ENCODE results near the gene ZSCAN20.

ZSCAN20 gene

DNA sequence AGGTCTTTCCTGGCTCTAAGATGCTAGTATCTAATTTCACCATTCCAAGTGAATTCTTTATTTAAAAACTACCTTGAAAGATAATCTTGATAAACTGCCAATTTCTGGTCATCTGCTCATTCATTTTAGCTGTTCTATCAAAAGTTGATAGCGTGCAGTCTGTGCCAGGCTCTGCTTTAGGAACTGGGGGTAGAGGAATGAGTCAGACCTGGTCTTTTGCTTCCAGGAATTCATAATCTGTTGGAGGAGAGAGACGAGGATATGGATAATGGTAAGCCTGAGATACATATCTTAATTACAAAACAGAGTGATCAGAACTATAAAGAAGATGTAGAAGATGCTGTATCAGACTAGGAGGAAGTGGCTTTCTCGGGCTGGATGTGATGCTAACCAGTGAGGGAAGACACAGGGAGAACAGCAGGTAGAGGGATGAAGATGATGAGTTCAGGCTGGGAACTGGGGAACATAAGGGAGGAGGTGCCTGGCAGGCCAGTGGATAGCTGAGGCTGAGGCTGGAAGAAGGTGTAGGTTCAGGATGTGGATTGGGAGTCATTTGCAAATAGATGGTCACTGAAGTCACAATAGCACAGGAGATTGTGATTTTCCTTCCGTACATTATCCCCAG is 29.3 kb upstream of the ZSCAN20 start:
- DNase-seq (ENCODE audit: low spot score): peak; percentile 30

DNA sequence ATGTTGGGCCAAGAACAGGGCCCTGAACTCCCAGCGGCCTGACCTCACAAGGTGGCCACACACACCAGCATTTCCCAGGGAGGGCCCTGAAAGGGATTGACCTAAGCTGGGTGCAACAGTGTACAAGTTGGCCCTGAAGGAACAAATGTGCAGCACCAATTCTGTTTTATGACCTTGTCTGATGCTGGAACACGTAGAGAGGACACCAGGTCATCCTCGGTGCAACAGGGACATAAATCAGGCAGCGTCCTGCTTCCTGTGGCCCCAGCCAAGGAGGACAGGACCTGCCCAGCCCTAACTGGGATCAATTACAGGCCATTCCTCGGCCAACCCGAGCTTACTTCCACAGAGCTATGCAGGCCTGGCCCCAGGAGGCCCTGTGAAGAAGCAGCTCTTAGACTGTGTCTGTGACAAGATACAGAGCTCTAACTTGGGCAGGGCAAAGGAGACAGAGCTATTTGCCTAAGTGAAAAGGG is 28.7 kb upstream of the ZSCAN20 start:
- peak; percentile 86 for DNase-seq (ENCODE audit: low spot score)

DNA sequence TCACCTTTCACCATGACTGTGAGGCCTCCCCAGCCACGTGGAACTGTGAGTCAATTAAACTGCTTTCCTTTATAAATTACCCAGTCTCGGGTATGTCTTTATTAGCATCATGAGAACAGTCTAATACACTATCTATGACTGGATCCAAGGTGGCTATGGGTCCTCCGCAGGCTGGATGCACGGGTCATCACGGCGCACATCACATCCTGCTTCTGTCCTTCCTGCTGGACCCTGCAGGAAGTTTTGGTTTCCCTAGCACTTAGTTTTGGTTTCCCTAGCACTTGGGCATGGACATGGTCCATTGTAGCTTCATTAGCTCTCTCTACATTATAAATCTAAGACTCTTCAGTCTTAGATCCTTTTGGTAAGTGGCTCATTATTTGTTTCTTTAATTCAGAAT is 27.3 kb upstream of the ZSCAN20 start:
- no peak for DNase-seq (ENCODE audit: low spot score)

DNA sequence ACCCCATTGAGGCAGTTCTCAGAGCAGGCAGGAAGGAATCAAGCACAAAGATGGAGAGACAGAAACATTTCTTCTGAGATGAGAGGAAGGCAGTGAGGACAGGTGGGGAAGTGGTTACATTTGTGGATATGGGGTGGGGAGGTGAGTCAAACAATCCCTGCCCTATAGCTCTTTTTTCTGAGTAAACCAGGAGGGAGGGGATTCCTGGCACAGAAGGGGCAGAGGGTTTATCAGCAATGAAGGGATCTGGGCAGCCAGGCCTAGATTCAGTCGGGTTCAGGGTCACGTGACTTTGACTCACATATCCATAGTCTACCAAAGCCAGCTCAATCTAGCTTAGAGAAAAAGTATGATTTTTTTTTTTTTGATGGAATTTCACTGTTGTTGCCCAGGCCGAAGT is 25.9 kb upstream of the ZSCAN20 start:
- DNase-seq (ENCODE audit: low spot score): no peak

DNA sequence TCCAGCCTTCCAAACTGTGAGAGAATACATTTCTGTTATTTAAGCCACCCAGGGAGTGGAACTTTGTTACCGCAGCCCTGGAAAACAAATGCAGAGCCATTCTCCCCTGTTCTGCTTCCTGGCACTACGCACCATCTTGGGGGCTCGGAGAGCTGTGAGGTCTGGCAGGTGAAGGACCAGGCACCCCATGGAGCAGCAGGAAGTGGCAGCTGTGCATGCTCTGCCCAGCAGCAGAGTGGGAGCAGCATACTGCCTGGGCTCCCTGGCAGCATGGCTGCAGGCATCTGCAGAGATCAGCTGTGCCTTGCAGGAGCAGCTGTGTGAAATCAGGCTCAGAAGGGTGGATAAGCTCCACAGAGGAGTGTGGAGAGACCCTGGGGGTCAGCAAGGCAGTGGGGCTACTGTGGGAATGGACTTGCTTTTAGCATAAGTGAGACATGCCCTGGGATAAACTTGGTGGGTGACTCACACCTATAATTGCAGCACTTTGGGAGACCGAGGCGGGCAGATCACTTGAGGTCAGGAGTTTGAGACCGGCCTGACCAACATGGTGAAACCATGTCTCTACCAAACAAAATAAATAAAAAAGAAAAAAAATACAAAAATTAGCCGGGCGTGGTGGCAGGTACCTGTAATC is 17.7 kb upstream of the ZSCAN20 start:
- no peak for DNase-seq (ENCODE audit: low spot score)

DNA sequence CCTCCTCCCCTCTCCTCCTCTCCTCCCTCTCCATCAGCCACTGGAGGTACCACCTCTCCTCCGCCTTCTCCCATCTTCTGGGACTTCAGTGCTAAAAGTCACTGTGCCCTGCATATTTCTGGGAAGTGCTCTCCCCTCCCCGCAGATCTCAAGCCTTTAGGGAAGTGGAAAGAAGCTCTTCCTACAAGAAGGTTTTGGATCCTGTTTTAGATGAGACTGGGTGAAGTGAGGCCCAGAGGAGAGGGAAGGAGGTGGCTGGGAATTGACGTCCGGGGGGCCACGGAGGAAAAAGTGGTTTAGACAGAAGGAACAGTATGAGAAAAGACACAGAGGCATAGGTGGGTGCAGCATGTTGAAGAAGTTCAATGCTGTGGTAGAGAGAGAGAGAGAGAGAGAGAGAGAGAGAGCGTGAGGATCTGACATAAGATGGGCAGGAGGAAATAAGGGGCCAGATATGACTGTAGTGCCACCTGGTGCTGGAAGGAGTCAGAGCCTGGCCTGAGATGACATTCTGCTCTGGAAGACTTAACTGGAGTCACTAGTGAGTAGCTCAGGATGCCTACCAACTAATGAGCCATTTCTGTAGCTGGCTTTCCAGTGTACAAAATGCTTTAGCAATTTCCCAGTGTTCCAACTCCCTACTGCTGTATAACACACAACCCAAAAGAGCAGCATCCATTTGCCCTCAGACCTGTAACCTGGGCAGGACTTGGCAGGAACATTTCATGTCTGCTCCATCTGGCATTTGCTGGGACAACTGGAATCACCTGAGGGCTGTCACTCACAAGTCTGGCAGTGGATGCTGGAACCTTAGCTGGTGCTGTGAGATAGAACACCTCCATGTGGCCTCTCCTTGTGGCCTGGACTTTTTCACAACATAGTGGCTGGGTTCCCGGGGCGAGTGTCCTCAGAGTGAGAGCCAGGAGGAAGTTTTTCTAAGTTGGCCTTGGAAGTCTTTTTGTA is 16.6 kb upstream of the ZSCAN20 start:
- DNase-seq (ENCODE audit: low spot score): peak; percentile 78

DNA sequence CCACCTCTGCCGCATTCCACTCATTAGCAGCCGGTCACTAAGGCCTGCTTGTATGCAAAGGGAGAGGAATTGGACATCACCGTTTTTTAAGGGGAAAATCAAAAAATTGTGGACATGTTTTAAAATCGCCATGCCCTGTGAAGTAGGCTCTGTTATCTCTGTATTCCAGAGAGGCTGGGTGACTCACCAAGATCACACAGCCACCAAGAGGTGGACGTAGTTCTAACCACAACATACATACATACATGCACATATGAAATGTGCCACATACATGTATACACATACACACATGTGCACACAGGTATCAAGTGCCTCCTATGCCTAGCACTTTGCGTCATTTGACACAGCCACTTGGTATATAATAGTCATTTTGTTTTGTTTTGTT is 16.0 kb upstream of the ZSCAN20 start:
- DNase-seq (ENCODE audit: low spot score): no peak

DNA sequence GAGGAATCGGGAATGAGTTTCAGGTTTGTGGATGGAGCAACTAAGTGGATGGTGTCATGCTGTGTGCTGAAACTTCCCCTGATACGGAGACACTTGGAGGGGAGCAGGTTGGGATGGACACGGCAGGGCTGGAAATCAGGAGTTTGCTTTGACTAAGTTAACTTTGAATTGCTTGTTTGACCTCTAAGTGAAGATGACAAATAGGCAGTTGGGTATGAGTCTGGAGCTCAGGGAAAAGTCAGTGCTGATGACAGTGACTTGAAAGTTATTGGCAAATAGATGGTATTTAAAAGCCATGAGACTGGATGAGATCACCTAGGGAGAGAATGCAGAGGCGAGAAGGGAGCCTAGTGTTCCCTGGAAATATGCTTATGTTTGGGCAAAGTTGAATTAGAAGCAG is 12.8 kb upstream of the ZSCAN20 start:
- no peak for DNase-seq (ENCODE audit: low spot score)

DNA sequence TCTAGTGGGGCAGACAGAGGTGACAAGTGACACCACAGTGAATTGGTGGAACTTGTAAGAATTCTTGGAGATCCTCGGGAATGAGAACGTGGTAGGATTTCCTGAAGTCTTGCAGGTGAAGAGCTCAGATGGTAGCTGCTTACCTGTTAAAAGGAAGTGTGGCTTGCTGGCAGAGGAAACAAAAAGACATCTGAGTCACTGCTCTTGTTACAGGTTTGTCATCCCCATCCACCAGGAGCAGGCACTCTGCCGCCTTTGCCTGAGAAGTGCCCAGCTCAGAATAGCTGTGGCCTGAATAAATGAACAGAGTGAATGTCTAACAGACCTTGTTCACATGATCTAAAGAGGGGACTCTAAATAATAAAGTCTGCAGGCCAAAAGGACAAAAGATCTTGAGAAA is 12.3 kb upstream of the ZSCAN20 start:
- DNase-seq (ENCODE audit: low spot score): no peak

DNA sequence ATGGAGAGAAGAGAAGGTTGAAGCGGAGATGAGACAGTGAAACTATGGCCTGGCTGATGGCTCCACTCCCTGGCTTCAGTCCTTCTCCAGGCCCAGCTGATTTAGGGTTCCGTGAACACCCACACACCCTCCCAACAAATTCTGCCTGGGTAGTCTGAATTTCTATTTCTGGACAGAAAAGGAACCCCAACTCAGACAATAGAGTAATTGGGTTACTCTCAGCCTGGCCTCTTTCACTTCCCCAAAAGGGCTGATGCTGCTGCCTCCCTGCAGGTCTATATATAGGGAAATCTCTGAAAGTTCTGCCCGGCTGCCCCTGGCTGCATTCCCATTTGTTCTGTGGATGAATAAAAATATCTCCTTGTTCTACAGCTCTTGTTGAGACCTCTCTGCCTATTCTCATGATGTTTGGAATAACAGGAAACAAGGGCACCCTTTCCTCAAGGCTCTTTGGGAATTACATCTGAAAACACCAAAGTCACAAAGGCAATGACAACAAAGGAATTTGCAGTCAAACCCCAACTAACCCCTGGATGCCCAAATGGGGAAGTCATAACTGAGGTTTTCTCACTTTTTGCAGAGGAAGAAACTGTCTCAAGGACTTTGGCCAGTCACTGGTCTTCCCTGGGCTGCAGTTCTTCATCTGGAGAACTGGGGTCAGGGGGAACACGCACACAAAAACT is 11.4 kb upstream of the ZSCAN20 start:
- no peak for DNase-seq (ENCODE audit: low spot score)

DNA sequence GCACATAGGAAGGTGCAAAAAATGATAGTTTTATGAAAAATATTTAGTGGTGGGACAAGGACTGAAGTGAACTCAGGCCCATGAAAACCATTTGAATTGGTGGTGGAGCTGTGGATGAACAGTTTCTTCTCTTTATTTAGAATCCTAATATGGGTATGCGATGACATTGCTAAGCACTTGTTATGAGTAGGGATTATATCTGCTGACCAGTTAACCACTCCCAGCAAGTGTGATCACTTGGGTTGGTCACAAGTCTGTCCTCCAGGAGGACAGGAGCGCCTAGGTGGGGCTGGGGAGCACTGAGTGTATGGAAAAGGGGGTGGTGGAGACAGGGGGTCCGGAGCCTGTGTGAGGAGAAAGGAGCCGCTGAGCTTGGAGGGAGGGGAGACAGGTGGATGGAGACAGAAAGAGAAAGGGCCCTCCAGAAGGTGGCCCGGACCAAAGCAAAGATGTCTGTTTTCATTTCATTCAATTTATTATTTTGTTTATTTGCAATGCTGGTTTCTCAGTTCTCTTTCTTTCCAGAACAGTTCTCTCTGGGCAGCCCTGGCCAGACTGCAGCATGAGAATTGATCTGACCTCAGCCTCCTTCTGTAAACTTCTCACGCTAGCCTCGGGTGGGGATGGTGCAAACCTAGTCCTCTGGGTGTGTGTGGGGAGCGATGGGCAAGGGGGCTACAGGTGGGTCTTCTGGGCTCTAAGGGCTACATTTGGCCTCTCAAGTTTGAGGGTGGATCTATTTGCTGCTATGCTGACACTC is 9.9 kb upstream of the ZSCAN20 start:
- no peak for DNase-seq (ENCODE audit: low spot score)

DNA sequence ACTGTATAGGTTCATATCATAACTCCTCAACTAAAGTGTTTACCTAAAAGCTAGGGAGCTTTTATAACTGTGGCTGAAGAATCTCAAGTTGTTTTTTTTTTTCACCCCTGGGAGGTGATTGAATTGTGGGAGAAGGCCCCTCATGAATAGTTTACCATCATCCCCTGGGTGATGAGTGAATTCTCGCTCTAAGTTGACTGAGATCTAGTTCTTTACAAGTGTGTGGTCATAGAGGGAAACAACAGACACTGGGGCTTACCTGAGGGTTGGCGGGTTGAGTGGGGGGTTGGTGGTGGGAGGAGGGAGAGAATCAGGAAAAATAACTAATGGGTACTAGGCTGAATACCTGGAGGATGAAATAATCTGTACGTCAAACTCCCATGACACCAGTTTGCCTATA is 7.9 kb upstream of the ZSCAN20 start:
- DNase-seq (ENCODE audit: low spot score): no peak

DNA sequence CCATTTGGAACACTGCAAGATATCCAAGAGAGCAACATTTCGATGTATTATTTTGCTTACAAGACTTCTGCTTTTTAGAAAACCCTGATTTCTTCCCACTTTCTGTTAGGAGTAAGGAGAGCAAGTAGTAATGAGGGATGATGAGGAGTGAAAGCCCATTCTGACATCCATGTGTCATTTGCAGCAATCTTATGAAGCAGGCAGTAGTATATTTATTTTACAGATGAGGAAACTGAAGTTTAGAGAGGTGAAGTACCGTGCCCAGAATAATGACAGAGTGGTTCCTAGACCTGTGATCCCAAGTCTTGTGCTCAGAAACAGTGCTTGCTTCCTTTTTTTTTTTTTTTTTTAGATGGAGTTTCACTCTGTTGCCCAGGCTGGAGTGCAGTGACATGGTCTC is 7.1 kb upstream of the ZSCAN20 start:
- DNase-seq (ENCODE audit: low spot score): no peak

DNA sequence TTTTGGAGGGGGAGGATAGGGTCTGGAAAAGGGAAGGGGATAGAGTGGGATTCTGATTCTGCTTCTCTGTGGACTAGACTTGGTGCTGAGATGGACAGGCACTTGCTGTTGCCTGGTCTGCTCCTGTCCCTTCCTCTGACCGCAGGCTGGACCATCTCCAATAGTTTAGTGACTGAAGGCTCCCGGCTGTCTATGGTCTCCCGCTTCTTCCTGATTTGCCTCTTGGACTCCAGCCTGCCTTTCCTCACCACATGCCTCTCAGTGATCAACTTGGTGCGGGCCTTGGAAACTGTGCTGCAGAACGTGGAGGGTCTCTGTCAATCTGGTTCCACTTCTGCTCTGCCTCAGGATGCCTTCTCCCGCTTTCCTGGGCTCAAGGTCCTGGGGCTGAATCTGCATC is 6.3 kb upstream of the ZSCAN20 start:
- DNase-seq (ENCODE audit: low spot score): no peak

DNA sequence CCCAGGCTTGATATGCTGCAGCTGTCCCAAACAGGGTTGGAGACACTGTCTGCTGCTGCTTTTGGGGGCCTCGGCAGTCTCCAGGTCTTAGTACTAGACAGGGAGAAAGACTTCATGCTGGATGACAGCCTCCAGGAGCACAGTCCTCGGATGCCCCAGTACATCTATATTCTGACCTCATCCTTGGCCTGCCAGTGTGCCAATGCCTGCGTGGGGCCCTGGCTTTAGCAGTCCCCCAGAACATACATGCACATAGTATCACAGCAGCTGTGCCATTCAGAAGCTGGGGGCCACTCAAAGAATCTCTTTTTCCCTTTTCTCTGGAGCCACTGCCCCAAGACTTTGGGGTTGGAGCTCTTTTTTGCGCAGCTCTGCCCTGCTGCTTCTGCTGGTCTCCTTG is 4.4 kb upstream of the ZSCAN20 start:
- DNase-seq (ENCODE audit: low spot score): no peak

DNA sequence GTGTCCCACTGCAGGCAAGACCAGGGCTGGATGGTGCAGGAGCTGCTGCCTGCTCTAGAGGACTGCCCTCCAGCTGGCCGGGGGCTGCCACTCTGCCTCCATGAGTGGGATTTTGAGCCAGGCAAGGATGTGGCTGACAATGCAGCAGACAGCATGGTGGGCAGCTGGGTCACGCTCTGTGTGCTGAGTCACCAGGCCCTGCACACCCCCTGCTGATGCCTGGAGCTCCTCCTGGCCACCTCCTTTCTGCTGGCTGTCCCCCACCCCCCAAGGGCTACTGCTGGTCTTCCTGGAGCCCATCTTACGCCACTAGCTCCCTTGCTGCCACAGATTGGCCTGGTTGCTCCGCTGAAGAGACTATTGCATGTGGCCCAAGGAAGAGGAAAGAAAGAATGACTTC is 3.9 kb upstream of the ZSCAN20 start:
- DNase-seq (ENCODE audit: low spot score): no peak

DNA sequence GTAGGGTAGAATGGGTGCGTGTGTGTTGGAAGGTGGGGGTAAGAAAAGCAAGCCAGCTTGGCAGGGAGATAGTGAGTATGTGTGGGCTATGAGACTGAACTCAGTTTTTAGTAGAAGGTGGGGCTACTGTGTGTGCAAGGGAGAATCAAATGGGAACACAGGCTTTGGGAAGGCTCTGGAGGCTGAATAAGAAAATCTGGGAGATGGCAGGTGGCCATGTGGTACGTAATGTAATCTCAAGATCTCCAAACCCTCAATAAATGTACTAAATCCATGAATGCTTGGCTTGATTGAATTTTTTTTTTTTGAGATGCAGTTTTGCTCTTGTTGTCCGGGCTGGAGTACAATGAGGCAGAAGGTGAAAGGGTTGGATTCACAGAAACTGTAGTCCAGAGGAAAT is 3.5 kb upstream of the ZSCAN20 start:
- no peak for DNase-seq (ENCODE audit: low spot score)

DNA sequence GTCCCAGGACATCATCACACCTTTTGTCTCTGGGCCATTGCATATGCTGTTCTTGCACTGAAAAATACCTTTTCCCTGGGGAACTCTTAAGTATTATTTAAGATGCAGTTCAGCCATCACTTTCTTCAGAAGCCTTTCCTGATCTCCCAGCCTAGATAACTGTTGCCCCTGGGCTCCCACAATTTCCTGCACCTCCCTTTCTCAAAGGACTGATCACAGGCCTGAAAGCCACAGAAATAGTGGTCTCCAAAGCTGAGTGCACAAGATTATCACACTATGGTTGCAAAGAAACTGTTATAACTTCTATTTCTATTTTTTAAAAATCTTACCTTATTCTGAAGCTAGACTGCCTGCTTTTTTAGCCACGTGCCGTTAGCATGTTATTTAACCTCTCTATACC is 2.8 kb upstream of the ZSCAN20 start:
- no peak for DNase-seq (ENCODE audit: low spot score)

DNA sequence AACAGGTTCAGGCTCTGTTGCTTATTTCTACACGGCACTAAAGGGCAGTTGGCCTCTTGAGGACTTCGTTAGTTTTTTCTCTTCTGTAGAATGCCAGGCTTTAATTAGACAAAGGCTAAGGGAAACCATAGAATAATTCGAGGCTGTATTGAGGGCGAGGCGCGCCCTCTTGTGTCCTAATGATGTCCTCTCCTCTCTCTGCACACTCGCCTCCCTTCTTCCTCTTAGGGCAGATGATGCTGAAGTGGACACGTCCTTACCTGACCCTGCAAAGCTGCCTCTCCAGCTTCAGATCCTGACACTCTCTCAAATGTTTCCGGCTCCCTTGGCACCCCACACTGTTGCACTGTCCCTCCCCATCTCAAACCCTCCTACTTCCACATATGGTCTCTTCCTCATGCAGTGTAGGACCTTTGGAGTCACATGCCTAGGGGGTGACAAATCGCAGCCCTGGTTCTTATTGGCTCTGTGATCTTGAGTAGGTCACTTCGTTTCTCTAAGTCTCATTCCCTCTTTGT is 1.9 kb upstream of the ZSCAN20 start:
- DNase-seq (ENCODE audit: low spot score): peak; percentile 81

DNA sequence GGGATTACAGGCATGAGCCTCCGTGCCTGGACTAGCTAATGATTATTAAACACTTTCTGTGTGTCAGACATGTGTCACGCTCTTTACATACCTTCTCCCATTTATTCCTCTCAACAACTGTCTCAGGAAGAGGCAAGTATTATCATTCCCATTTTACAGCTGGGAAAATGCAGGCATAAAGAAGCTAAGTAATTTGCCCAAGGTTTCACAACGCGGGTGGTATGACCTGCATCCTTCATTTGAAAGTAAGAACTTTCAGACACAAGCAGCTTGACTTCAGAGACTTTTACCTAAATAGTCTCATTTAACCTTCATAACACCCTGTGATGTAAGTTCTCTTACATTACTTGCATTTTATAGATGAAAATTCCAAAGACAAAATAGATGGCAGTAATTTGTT is 1.0 kb upstream of the ZSCAN20 start:
- DNase-seq (ENCODE audit: low spot score): no peak

DNA sequence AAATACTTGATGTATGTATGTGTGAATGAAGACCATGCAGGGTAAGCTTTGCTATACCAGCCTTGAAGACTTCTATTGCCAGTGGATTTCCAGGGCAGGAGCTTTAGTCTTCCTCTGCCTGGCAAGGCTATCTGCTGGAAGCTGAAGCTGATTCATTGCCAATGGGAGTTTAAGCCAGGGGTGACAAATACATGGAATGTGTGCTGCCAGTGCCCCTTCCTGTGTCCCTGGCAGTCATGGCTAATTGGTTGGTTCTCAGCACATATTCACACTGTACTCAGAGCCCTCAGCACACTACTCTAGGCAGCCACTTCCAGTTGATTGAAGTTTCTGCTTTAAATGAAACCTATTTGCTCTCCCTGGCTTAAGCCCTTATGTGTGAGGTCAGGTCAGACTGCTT is 1.5 kb downstream of the ZSCAN20 start:
- no peak for DNase-seq (ENCODE audit: low spot score)
